ENCODE results near the gene ATXN2.
A peak's percentile ranks its signal among the peaks of the same experiment; 100 is the strongest.
"Not testable (repeated sequence)": the region's sequence is repeated elsewhere in the genome, so short reads cannot be mapped to it uniquely, and the experiment has no call there.

The ATXN2 gene

DNA sequence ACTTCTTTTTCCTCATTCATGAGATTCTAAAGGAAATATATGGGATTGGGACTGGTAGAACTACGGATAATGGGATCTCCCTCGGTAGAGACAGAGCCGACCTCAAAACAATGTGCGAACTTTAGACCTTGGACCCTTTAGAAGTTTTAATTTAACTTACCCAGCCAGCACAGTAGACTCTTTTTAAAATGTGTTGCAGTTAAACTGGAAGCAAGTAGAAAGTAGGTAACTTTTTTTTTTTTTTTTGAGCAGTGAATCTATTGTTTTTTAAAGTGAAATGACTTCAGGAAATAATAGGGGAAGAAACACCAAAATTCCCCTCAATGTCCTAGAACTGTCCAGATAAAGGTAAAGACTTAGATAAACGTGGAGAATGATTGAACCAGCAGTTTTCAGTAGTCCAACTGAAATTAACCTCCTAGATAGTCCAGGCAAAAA, 1.1 kb upstream of the ATXN2 start:
- FAIRE-seq (no peak), DNase-seq (ENCODE audit: extremely low spot score, insufficient read length, low read depth) (no peak)

DNA sequence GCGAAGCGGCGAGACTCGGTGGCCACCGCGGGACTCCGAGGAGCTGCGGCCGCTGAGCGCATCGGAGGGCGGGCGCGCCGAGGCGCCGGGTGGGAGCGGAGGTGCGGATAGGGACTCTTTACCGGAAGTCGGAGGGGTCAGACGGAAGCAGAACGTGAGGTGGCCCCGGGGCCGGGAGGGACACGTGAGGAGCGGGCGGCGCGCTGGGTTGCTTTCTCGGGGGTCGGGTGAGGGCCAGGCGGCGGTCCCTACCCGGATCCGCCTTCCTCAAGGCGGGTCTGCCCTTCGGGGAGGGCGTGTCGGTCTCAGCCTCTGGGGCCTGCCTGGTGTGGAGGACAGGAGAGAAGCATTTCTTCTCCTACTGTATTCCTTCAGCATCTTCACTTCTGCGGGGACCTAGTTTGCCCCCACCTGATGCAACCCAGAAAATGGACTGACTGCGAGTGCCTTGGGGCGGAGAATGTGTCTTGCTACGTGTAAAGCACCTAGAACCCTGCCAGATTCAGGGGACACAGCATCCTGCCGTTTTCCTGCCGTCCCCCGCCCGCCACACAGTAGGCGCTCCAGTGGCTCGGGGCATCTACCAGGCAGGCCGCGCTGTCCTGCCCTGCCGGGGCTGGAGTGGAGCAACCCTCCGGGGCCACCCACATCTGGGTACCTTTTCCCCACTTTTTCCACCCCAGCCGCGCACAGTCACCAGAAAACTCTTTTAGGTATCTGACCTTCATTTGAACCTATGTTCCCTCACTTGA, 514 bp upstream of the ATXN2 start:
- FAIRE-seq (peak; percentile 77), DNase-seq (ENCODE audit: extremely low spot score, insufficient read length, low read depth) (peak; percentile 82)

DNA sequence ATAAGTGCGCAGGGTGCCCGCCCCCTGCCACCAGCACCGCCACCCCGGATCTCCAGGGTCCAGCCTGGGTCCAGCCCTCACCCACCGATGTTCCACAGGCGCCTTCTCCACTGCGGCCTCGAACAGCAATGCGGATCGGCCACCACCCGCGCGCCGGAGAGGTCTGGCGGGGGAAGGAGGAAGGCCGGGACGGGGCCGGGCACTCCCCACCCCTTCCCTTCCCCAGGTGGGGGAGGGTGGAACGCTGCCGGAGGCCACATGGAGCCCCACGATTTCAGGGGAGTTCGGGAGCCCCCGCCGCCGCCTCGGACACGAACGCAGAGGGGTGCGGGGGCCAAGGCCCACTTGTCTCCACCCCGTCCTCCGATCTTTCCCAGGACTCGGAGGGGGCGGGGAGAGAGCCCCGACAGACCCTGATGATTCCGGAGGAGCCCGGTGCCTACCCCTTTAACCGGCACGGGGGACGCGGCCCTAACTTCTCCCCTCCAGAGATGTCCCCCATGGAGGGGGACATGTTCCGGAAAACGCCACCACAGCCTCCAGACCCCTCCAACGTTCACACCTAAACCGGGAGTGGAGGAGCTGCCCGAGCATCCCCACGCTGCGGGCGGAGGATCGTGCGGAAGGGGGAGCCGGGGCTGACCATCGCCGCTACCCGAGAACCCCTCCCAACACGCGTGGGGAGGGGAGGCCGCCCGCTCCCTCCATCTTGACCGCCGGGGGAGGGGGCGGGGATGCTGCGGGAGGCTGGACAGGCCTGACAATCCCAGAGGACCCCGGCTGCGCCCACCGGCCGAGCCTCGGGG, 1.1 kb downstream of the ATXN2 start:
- FAIRE-seq, result no peak
- no peak for DNase-seq (ENCODE audit: extremely low spot score, insufficient read length, low read depth)

DNA sequence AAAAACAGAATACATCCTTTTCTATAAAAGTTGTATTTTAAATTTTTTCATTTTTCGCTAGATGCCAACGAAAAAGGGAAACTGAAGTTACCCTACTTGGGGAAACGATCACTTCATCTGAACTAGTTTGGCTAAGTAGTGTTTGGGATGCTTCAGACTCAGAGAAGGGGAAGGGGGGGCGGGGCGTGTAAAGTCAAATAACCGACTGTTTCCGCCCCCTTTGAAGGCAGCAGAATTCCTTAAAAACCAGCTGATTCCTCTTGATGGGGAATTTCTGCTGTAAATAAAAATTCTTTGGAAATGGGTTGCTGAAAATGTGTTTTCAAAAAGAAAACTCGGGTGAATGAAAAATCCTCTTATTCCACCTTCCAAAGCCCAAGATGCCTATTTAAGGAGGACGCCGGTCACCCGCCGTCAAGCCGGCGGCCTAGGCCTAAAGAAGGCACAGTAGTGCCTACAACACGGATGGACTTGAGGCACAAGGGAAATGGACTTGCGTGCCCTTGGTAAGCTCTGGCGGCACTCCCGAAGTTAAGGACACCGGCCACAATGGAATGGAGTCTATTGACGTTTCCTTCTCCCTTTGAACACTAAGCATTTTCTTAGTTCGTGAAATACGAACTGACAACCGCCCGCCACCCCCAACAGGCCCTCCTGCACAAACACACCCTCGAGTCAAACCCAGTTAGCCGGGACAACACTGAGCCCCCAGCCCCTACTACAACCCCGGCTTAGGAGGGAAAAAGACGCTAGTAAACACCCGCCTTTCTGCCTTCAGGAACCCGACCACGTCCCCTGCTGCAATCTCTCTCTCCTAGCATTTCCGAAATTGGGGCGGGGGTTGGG, 1.9 kb downstream of the ATXN2 start:
- FAIRE-seq (no peak), DNase-seq (ENCODE audit: extremely low spot score, insufficient read length, low read depth) (no peak)

DNA sequence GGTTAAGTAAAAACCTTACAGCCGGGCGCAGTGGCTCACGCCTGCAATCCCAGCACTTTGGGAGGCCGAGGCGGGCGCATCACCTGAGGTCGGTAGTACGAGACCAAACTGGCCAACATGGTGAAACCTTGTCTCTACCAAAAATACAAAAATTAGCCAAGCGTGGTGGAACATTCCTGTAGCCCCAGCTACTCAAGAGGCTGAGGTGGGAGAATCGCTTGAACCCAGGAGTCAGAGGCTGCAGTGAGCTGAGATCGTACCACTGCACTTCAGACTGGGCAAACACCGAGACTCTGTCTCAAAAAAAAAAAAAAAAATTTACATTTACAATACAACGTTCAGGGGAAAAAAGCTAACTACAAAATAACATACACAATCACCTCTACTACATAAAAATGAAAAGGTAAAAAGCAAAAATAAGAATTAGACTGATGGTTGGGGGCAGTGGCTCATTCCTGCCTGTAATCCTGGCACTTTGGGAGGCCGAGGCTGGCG, 3.7 kb downstream of the ATXN2 start:
- not testable (repeated sequence) for DNase-seq (ENCODE audit: extremely low spot score, insufficient read length, low read depth); FAIRE-seq

DNA sequence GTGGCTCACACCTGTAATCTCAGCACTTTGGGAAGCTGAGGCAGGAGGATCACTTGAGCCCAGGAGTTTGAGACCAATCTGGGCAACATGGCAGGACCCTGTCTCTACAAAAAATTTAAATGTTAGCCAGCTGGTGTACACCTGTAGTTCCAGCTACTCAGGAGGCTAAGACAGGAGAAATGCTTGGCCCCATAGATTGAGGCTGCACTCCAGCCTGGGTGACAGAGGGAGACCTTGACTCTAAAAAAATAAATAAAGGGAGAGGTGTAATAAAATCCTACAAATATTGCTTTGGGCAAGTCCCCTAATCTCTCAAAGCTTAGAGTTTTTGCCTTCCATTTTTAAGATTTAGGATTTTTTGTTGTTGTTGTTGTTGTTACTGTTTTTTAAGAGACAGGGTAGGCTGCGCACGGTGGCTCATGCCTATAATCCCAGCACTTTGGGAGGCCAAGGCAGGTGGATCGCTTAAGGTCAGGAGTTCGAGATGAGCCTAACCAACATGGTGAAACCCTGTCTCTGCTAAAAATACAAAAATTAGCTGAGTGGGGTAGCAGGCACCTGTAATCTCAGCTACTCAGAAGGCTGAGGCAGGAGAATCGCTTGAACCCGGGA, 7.6 kb downstream of the ATXN2 start:
- DNase-seq (ENCODE audit: extremely low spot score, insufficient read length, low read depth); FAIRE-seq: not testable (repeated sequence)

DNA sequence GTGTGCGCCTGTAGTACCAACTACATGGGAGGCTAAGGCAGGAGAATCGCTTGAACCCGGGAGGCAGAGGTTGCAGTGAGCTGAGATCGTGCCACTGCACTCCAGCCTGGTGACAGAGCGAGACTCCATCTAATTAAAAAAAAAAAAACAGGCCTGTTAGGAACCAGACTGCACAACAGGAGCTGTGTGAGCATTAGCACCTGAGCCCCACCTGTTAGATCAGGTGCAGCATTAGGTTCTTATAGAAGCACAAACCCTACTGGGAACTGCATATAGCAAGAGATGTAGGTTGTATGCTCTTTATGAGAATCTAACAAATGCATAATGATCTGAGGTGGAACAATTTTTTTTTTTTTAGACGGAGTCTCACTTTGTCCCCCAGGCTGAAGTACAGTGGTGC, 8.6 kb downstream of the ATXN2 start:
- no peak for FAIRE-seq
- DNase-seq (ENCODE audit: extremely low spot score, insufficient read length, low read depth), result no peak

DNA sequence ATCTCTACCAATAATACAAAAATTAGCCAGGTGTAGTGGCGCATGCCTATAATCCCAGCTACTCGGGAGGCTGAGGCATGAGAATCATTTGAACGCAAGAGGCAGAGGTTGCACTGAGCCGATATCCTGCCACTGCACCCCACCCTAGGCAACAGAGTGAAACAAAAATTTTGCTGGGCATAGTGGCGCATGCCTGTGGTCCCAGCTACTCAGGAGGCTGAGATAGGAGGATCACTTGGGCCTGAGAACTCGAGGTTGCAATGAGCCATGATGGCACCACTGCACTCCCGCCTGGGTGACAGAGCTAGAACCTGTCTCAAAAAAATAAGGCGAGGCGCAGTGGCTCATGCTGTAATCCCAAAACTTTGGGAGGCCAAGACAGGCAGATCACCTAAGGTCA, 9.5 kb downstream of the ATXN2 start:
- DNase-seq (ENCODE audit: extremely low spot score, insufficient read length, low read depth) (no peak), FAIRE-seq (no peak)

DNA sequence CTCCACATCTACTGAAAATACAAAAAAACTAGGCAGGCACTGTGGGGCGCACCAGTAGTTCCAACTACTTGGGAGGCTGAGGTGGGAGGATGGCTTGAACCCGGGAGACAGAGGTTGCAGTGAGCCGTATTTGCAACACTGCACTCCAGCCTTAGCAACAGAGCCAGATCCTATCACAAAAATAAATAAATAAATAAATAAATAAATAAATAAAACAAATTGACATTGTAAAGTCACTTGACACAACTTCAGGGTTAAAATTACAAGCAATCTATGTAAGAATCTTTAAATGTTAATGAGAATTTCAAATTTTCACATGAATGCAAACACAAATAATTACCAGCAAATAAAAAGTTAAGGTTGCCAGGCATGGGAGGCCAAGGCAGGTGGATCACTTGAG, 11.1 kb downstream of the ATXN2 start:
- DNase-seq (ENCODE audit: extremely low spot score, insufficient read length, low read depth) (no peak), FAIRE-seq (no peak)

DNA sequence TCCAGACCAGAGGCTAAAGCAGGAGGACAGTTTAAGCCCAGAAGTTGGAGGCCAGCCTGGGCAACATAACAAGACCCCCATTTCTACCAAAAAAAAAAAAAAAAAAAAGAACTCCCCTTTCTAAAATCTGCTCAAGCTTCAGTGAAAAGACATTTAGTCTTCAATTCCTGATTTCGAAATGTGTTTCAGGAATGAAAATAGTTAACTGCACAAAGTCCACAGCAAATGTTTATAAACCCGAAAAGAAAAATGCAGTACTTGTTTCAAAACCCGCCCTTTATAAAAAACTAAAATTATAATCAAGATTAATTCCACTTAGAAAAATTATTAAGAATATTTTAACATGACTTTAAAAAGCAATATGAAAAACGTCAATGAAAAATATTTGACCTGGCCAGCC, 12.1 kb downstream of the ATXN2 start:
- DNase-seq (ENCODE audit: extremely low spot score, insufficient read length, low read depth), result no peak
- no peak for FAIRE-seq

DNA sequence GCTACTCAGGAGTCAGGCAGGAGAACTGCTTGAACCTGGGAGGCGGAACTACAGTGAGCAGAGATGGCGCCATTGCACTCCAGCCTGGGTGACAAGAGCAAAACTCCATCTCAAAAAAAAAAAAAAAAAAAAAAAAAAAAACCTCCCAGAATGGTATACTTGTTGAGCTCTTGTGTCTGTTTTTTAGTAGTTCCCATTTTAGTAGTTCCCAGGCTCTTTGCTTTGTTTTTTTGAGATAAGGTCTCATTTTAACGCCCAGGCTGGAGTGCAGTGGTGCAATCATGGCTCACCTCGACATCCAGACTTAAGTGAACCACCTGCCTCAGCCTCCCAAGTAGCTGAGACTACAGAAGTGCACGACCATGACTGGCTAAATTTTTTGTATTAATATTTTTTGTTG, 13.4 kb downstream of the ATXN2 start:
- FAIRE-seq (no peak), DNase-seq (ENCODE audit: extremely low spot score, insufficient read length, low read depth) (no peak)

DNA sequence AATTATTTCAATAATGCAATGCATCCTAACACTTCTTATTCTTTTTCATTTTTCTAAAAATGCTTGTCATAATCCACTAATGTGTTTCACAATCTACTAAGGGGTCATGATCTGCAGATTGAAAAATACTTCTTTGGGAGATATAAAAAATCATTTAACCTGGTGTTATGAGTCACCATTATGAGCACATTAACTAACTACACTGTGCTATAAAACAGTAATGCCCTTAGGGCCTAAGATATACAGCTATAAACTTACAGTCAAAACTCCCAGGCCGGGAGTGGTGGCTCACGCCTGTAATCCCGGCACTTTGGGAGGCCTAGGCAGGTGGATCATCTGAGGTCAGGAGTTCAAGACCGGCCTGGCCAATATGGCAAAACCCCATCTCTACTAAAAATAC, 14.2 kb downstream of the ATXN2 start:
- DNase-seq (ENCODE audit: extremely low spot score, insufficient read length, low read depth) (no peak), FAIRE-seq (no peak)

DNA sequence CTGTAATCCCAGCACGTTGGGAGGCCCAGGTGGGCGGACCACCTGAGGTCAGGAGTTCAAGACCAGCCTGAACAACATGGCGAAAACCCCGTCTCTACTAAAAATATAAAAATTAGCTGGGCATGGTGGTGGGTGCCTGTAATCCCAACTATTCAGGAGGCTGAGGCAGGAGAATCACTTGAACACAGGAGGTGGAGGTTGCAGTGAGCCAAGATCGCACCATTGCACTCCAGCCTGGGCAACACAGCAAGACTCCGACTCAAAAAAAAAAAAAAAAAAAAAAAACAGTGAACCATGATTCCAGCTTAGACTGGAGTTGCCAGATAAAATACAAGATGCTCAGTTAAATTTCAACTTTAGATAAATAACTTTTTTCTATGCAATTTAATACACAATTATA, 15.6 kb downstream of the ATXN2 start:
- not testable (repeated sequence) for DNase-seq (ENCODE audit: extremely low spot score, insufficient read length, low read depth); FAIRE-seq

DNA sequence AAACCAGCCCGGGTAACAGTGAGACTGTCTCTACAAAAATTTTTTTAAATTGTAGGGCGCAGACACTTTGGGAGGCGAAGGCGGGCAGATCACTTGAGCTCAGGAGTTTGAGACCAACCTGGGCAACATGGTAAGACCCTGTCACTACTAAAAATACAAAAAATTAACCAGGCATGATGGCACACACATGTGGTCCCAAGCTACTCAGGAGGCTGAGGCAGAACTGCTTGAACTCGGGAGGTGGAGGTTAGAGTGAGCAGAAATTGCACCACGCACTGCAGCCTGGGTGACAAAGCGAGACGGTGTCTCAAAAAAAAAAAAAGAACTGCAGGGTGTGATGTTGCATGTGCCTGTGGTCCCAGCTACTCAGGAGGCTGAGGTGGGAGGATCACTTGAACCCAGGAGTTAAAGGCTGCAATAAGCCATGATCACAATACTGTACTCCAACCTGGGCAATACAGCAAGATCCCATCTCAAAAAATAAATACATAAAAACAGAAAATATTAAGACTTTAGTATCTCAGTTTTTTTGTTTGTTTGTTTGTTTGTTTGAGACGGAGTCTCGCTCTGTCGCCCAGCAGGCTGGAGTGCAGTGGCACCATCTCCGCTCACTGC, 16.9 kb downstream of the ATXN2 start:
- FAIRE-seq (no peak), DNase-seq (ENCODE audit: extremely low spot score, insufficient read length, low read depth) (no peak)

DNA sequence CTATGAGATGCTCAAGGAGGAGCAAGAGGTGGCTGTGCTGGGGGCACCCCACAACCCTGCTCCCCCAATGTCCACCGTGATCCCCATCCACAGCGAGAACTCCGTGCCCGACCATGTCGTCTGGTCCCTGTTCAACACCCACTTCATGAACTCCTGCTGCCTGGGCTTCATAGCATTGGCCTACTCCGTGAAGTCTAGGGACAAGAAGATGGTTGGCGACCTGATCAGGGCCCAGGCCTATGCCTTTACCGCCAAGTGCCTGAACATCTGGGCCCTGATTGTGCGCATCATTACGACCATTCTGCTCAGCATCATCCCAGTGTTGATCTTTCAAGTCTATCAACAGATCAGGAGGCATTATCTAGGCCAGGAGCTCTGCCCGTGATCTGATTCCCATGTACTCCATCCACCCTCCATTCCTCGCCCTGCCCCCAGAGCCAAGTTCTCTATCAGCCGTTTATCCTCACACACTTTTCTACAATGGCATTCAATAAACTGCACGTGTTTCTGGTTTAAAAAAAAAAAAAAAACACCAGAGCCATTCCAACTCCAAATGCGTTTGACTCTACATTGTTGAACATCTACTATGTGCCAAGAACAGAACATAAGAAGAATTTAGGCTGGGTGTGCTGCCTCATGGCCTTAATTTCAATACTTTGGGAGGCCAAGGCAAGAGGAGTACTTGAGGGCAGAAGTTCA, 17.5 kb downstream of the ATXN2 start:
- DNase-seq (ENCODE audit: extremely low spot score, insufficient read length, low read depth) (no peak), FAIRE-seq (no peak)

DNA sequence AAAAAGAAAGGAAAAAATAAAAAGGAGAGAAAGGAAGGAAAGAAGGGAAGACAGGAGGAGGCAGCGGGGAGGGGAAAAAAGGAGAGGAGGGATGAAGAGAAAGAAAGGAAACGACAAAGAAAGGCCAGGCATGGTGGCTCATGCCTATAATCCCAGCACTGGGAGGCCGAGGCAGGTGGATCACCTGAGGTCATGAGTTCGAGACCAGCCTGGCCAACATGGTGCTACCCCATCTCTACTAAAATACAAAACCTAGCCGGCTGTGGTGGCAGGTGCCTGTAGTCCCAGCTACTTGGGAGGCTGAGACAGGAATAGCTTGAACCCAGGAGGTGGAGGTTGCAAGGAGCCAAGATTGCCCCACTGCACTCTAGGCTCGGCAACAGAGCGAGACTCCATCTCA, 18.4 kb downstream of the ATXN2 start:
- FAIRE-seq (no peak), DNase-seq (ENCODE audit: extremely low spot score, insufficient read length, low read depth) (no peak)

DNA sequence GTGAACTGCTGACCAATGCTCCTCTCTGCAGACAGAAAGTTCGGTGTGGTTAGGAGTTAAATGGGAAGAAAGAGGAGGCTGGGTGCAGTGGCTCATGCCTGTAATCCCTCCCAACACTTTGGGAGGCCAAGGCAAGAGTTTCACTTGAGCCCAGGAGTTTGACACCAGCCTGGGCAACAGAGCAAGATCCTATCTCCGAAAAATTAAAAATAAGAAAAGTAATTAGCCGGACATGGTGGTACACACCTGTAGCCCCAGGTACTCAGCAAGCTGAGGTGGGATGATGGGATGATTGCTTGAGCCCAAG, 19.0 kb downstream of the ATXN2 start:
- FAIRE-seq (no peak), DNase-seq (ENCODE audit: extremely low spot score, insufficient read length, low read depth) (no peak)

DNA sequence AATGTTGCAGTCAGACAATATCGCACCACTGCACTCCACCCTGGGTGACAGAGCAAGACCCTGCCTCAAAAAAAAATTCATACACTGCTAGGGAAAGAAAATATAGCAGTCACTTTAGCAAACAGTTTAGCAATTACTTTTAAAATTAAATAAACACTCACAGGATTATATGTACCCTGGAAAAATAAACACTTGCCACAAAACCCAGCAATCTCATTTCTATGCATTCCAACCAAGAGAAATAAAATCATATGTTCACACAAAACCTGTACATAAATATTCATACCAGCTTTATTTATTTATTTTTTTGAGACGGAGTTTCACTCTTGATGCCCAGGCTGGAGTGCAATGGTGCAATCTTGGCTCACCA, 20.2 kb downstream of the ATXN2 start:
- no peak for DNase-seq (ENCODE audit: extremely low spot score, insufficient read length, low read depth)
- no peak for FAIRE-seq

DNA sequence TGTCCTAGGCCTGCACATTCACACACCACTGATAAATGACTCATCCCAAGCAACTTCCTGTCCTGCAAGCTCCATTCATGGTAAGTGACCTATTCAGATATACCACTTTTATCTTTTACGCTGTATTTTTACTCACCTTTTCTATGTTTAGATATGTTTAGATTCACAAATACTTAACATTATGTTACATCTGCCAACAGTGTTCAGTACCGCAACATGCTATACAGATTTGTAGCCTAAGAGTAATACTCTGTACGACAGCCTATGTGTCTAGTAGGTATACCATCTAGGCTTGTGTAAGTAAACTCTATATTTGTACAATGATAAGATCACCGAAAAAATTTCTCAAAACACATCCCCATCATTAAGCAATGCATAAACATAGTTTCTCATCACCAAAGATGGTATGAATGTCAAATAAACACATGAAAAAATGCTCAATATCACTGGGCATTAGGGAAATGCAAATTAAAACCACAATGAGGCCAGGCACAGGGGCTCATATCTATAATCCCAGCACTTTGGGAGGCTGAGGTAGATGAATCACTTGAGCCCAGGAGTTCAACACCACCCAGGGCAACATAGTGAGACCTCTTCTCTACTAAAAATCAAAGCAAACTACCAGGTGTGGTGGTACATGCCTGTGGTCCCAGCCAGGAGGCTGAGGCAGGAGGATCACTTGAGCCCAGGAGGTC, 20.7 kb downstream of the ATXN2 start:
- no peak for FAIRE-seq
- no peak for DNase-seq (ENCODE audit: extremely low spot score, insufficient read length, low read depth)
